HG02970 (cell line): Measurements from ENCODE around the gene S100P.
A peak's percentile ranks its signal among the peaks of the same experiment; 100 is the strongest.

Experiments used
- ATAC-seq: cut with Tn5 transposase; IDR thresholded peaks from one replicate; pipeline ENCODE4 v1.9.1; 2021; ENCODE audit warnings: mild to moderate bottlenecking, moderate library complexity, moderate number of reproducible peaks; ENCODE audit not compliant: unreplicated experiment, low FRiP score

Gene S100P

GRCh38 chr4:6695660-6696610 lies 2.3 kb downstream of the S100P start:
- no peak for ATAC-seq

- ATAC-seq = no peak
Observed at GRCh38 chr4:6696611-6697010, 2.9 kb downstream of the S100P start.

- no peak for ATAC-seq
Observed at GRCh38 chr4:6697131-6697530, 3.5 kb downstream of the S100P start.

GRCh38 chr4:6699388-6699787 lies 5.7 kb downstream of the S100P start:
- ATAC-seq = no peak

- no peak for ATAC-seq
Observed at GRCh38 chr4:6699903-6700302, 6.2 kb downstream of the S100P start.

- no peak for ATAC-seq
Observed at GRCh38 chr4:6701371-6701770, 7.7 kb downstream of the S100P start.

- ATAC-seq = no peak
Observed at GRCh38 chr4:6702761-6703160, 9.1 kb downstream of the S100P start.

GRCh38 chr4:6703786-6704185 lies 10.1 kb downstream of the S100P start:
- ATAC-seq = no peak

- ATAC-seq = no peak
Observed at GRCh38 chr4:6705646-6706045, 12.0 kb downstream of the S100P start.

- ATAC-seq = no peak
Observed at GRCh38 chr4:6706173-6706572, 12.5 kb downstream of the S100P start.

- peak; percentile 79 for ATAC-seq
Observed at GRCh38 chr4:6709230-6710114, 15.8 kb downstream of the S100P start, which contains the start of gene MRFAP1L1. Gene MRFAP1L1, minus strand, starts transcription at chr4:6709865. Its CDS starts 236 bp downstream, at chr4:6709629.

GRCh38 chr4:6710282-6710681 lies 16.6 kb downstream of the S100P start:
- no peak for ATAC-seq

GRCh38 chr4:6710996-6711395 lies 17.3 kb downstream of the S100P start:
- no peak for ATAC-seq

- no peak for ATAC-seq
Observed at GRCh38 chr4:6714954-6715353, 21.3 kb downstream of the S100P start.

GRCh38 chr4:6715704-6716017 lies 22.0 kb downstream of the S100P start:
- no peak for ATAC-seq

- ATAC-seq = peak; percentile 95
Observed at GRCh38 chr4:6716018-6716911, 22.6 kb downstream of the S100P start, which contains the start of gene BLOC1S4. Gene BLOC1S4, plus strand, starts transcription at chr4:6716174. Its CDS starts 36 bp downstream, at chr4:6716210.

GRCh38 chr4:6716958-6717655 lies 23.4 kb downstream of the S100P start:
- ATAC-seq = no peak

GRCh38 chr4:6718932-6719610 lies 25.4 kb downstream of the S100P start:
- ATAC-seq = no peak

GRCh38 chr4:6719611-6720179 lies 26.0 kb downstream of the S100P start:
- ATAC-seq = no peak
